Measurements from ENCODE around the gene TNFRSF8.
"Not testable (repeated sequence)": the region's sequence is repeated elsewhere in the genome, so short reads cannot be mapped to it uniquely, and the experiment has no call there.

TNFRSF8 gene

GRCh38 chr1:12095452-12096263, 32.6 kb downstream of the TNFRSF8 start:
- in situ Hi-C loops (cut with MboI; ENCODE audit: low sequenced_read_pairs): no loop called here
- no peaks in the 10 kb centered on the region for H3K4me1 ChIP-seq
- no peaks in the 10 kb centered on the region for H3K9me3 ChIP-seq
- no peak overlapping the region for H3K4me3 ChIP-seq
- peak in 1 of 2 experiments; percentile 37 for DNase-seq (ENCODE audit: low spot score in 2 of 2)
- H3K36me3 ChIP-seq (replicated peaks): no peaks in the 10 kb centered on the region
- H3K27me3 ChIP-seq (ENCODE audit: low read depth): no peaks in the 10 kb centered on the region

- no peaks in the 10 kb centered on the region for H3K36me3 ChIP-seq (replicated peaks)
- no peak for DNase-seq (ENCODE audit: low spot score in 2 of 2)
- no peak overlapping the region for H3K4me3 ChIP-seq
- H3K9me3 ChIP-seq: no peaks in the 10 kb centered on the region
- H3K4me1 ChIP-seq: no peaks in the 10 kb centered on the region
- in situ Hi-C loops (cut with MboI; ENCODE audit: low sequenced_read_pairs): no loop called here
- H3K27me3 ChIP-seq (ENCODE audit: low read depth): no peaks in the 10 kb centered on the region
Measured at GRCh38 chr1:12096615-12097014, 33.5 kb downstream of the TNFRSF8 start.

- in situ Hi-C loops (cut with MboI; ENCODE audit: low sequenced_read_pairs): no loop called here
- no peak overlapping the region for H3K4me3 ChIP-seq
- no peak for DNase-seq (ENCODE audit: low spot score in 2 of 2)
- no peaks in the 10 kb centered on the region for H3K36me3 ChIP-seq (replicated peaks)
- H3K27me3 ChIP-seq (ENCODE audit: low read depth): no peaks in the 10 kb centered on the region
- no peaks in the 10 kb centered on the region for H3K4me1 ChIP-seq
- no peaks in the 10 kb centered on the region for H3K9me3 ChIP-seq
Measured at GRCh38 chr1:12097321-12097720, 34.2 kb downstream of the TNFRSF8 start.

GRCh38 chr1:12098786-12099185, 35.7 kb downstream of the TNFRSF8 start:
- no peaks in the 10 kb centered on the region for H3K4me1 ChIP-seq
- no peaks in the 10 kb centered on the region for H3K27me3 ChIP-seq (ENCODE audit: low read depth)
- no peak for DNase-seq (ENCODE audit: low spot score in 2 of 2)
- in situ Hi-C loops (cut with MboI; ENCODE audit: low sequenced_read_pairs): no loop called here
- no peak overlapping the region for H3K4me3 ChIP-seq
- no peaks in the 10 kb centered on the region for H3K9me3 ChIP-seq
- no peaks in the 10 kb centered on the region for H3K36me3 ChIP-seq (replicated peaks)

GRCh38 chr1:12099610-12100009, 36.5 kb downstream of the TNFRSF8 start:
- no peaks in the 10 kb centered on the region for H3K9me3 ChIP-seq
- H3K27me3 ChIP-seq (ENCODE audit: low read depth): no peaks in the 10 kb centered on the region
- H3K4me3 ChIP-seq: no peak overlapping the region
- no peaks in the 10 kb centered on the region for H3K4me1 ChIP-seq
- H3K36me3 ChIP-seq (replicated peaks): no peaks in the 10 kb centered on the region
- DNase-seq (ENCODE audit: low spot score in 2 of 2): no peak
- in situ Hi-C loops (cut with MboI; ENCODE audit: low sequenced_read_pairs): loop anchor here (25.0 kb wide), 1 partner anchor 688 kb away; the partner anchor contains the start of gene PRAMEF1

- Histone ChIP-seq H3K9me3 (no peaks in the 10 kb centered on the region), H3K36me3 (replicated peaks) (no peaks in the 10 kb centered on the region), H3K4me3 (no peak overlapping the region), H3K4me1 (no peaks in the 10 kb centered on the region), H3K27me3 (ENCODE audit: low read depth) (no peaks in the 10 kb centered on the region)
- in situ Hi-C loops (cut with MboI; ENCODE audit: low sequenced_read_pairs): loop anchor here (25.0 kb wide), 1 partner anchor 687 kb away; the partner anchor contains the start of gene PRAMEF1
- DNase-seq (ENCODE audit: low spot score in 2 of 2): no peak
Measured at GRCh38 chr1:12100071-12100470, 37.0 kb downstream of the TNFRSF8 start.

GRCh38 chr1:12101120-12101519, 38.0 kb downstream of the TNFRSF8 start:
- not testable (repeated sequence) for H3K4me1 ChIP-seq; H3K9me3 ChIP-seq; DNase-seq (ENCODE audit: low spot score in 2 of 2); H3K27me3 ChIP-seq (ENCODE audit: low read depth); H3K4me3 ChIP-seq; H3K36me3 ChIP-seq (replicated peaks)
- in situ Hi-C loops (cut with MboI; ENCODE audit: low sequenced_read_pairs): loop anchor here (25.0 kb wide), 1 partner anchor 686 kb away; the partner anchor contains the start of gene PRAMEF1

- H3K27me3 ChIP-seq (ENCODE audit: low read depth): no peaks in the 10 kb centered on the region
- no peak for DNase-seq (ENCODE audit: low spot score in 2 of 2)
- no peaks in the 10 kb centered on the region for H3K36me3 ChIP-seq (replicated peaks)
- H3K4me1 ChIP-seq: no peaks in the 10 kb centered on the region
- H3K4me3 ChIP-seq: no peak overlapping the region
- no peaks in the 10 kb centered on the region for H3K9me3 ChIP-seq
- in situ Hi-C loops (cut with MboI; ENCODE audit: low sequenced_read_pairs): loop anchor here (25.0 kb wide), 1 partner anchor 685 kb away; the partner anchor contains the start of gene PRAMEF1
Measured at GRCh38 chr1:12102066-12102465, 39.0 kb downstream of the TNFRSF8 start.

- no peaks in the 10 kb centered on the region for H3K4me1 ChIP-seq
- no peaks in the 10 kb centered on the region for H3K9me3 ChIP-seq
- H3K27me3 ChIP-seq (ENCODE audit: low read depth): no peaks in the 10 kb centered on the region
- H3K4me3 ChIP-seq: no peak overlapping the region
- in situ Hi-C loops (cut with MboI; ENCODE audit: low sequenced_read_pairs): loop anchor here (25.0 kb wide), 1 partner anchor 683 kb away; the partner anchor contains the start of gene PRAMEF1
- no peak for DNase-seq (ENCODE audit: low spot score in 2 of 2)
- no peaks in the 10 kb centered on the region for H3K36me3 ChIP-seq (replicated peaks)
Measured at GRCh38 chr1:12104417-12104816, 41.3 kb downstream of the TNFRSF8 start.

- in situ Hi-C loops (cut with MboI; ENCODE audit: low sequenced_read_pairs): loop anchor here (25.0 kb wide), 1 partner anchor 681 kb away; the partner anchor contains the start of gene PRAMEF1
- no peaks in the 10 kb centered on the region for H3K4me1 ChIP-seq
- no peaks in the 10 kb centered on the region for H3K9me3 ChIP-seq
- no peaks in the 10 kb centered on the region for H3K36me3 ChIP-seq (replicated peaks)
- DNase-seq (ENCODE audit: low spot score in 2 of 2): no peak
- no peaks in the 10 kb centered on the region for H3K27me3 ChIP-seq (ENCODE audit: low read depth)
- no peak overlapping the region for H3K4me3 ChIP-seq
Measured at GRCh38 chr1:12106153-12106552, 43.0 kb downstream of the TNFRSF8 start.

- H3K4me3 ChIP-seq; H3K27me3 ChIP-seq (ENCODE audit: low read depth); H3K36me3 ChIP-seq (replicated peaks); H3K4me1 ChIP-seq; H3K9me3 ChIP-seq: not testable (repeated sequence)
- in situ Hi-C loops (cut with MboI; ENCODE audit: low sequenced_read_pairs): loop anchor here (25.0 kb wide), 1 partner anchor 680 kb away; the partner anchor contains the start of gene PRAMEF1
- DNase-seq (ENCODE audit: low spot score in 2 of 2): peak; percentile 6 to 58
Measured at GRCh38 chr1:12106861-12107260, 43.8 kb downstream of the TNFRSF8 start.

- Histone ChIP-seq H3K36me3 (replicated peaks) (no peaks in the 10 kb centered on the region), H3K4me3 (no peak overlapping the region), H3K9me3 (no peaks in the 10 kb centered on the region), H3K4me1 (no peaks in the 10 kb centered on the region), H3K27me3 (ENCODE audit: low read depth) (no peaks in the 10 kb centered on the region)
- DNase-seq (ENCODE audit: low spot score in 2 of 2): no peak
- in situ Hi-C loops (cut with MboI; ENCODE audit: low sequenced_read_pairs): loop anchor here (25.0 kb wide), 1 partner anchor 680 kb away; the partner anchor contains the start of gene PRAMEF1
Measured at GRCh38 chr1:12107718-12108117, 44.6 kb downstream of the TNFRSF8 start.

GRCh38 chr1:12109901-12110300, 46.8 kb downstream of the TNFRSF8 start:
- in situ Hi-C loops (cut with MboI; ENCODE audit: low sequenced_read_pairs): loop anchor here (25.0 kb wide), 1 partner anchor 677 kb away; the partner anchor contains the start of gene PRAMEF1
- Histone ChIP-seq H3K27me3 (ENCODE audit: low read depth) (no peaks in the 10 kb centered on the region), H3K4me3 (no peak overlapping the region), H3K36me3 (replicated peaks) (no peaks in the 10 kb centered on the region), H3K9me3 (no peaks in the 10 kb centered on the region), H3K4me1 (no peaks in the 10 kb centered on the region)
- no peak for DNase-seq (ENCODE audit: low spot score in 2 of 2)

- H3K36me3 ChIP-seq (replicated peaks): no peaks in the 10 kb centered on the region
- no peaks in the 10 kb centered on the region for H3K9me3 ChIP-seq
- H3K27me3 ChIP-seq (ENCODE audit: low read depth): no peaks in the 10 kb centered on the region
- DNase-seq (ENCODE audit: low spot score in 2 of 2): no peak
- H3K4me1 ChIP-seq: no peaks in the 10 kb centered on the region
- in situ Hi-C loops (cut with MboI; ENCODE audit: low sequenced_read_pairs): loop anchor here (25.0 kb wide), 1 partner anchor 676 kb away; the partner anchor contains the start of gene PRAMEF1
- H3K4me3 ChIP-seq: no peak overlapping the region
Measured at GRCh38 chr1:12111741-12112140, 48.6 kb downstream of the TNFRSF8 start.
